SK-N-SH (cell line): Measurements from ENCODE around the gene LRRC43. TPM values are rescaled to one million over a fixed set of nuclear protein-coding genes. Genes with fewer than 3 reads are reported as not detected.

Experiments
- polyA plus RNA-seq, 3 experiments: library from polyadenylated mRNA; depleted of rRNA; stranded (reverse); fragments of >200 nt; gene quantifications; 2 replicates each; pipeline ENCODE4 v1.2.3, GENCODE V29; 2012
- small RNA-seq, 7 experiments: library from RNA; depleted of rRNA; stranded (forward); fragments of <200 nt; gene quantifications; one replicate each; pipeline ENCODE3, GENCODE V24; 2012

Gene LRRC43
- polyA plus RNA-seq, 1 of the 3 experiments (the other 2 are of a cell fraction): 0.94 TPM

Small RNA genes within 50 kb of the gene (small RNA-seq; reads per million reads assigned to genes)
- 0.13 to 13.0 (median 1.4) reads per million in 7 experiments for gene DIABLO

Other genes with a start within 250 kb of the LRRC43 start
- 30.8 and 34.0 TPM in 2 replicates for gene BCL7A, start 161.2 kb upstream of the LRRC43 start, polyA plus RNA-seq (2012; rRNA removed)
- gene MLXIP, start 104.4 kb upstream of the LRRC43 start, polyA plus RNA-seq (2012; rRNA removed): 6.8 and 11.0 TPM in 2 replicates
- gene IL31, start 8.9 kb upstream of the LRRC43 start, polyA plus RNA-seq (2012; rRNA removed): not detected in 2 replicates
- 0.81 and 0.84 TPM in 2 replicates for gene B3GNT4, start 20.6 kb downstream of the LRRC43 start, polyA plus RNA-seq (2012; rRNA removed)
- gene DIABLO, start 42.9 kb downstream of the LRRC43 start, polyA plus RNA-seq (2012; rRNA removed): 65.6 and 78.9 TPM in 2 replicates
- 17.0 and 18.4 TPM in 2 replicates for gene VPS33A, start 83.4 kb downstream of the LRRC43 start, polyA plus RNA-seq (2012; rRNA removed)
- gene CLIP1, start 239.5 kb downstream of the LRRC43 start, polyA plus RNA-seq (2012; rRNA removed): 33.9 and 48.9 TPM in 2 replicates